ENCODE results near the gene DDX49. TPM values are rescaled to one million over a fixed set of nuclear protein-coding genes. Genes with fewer than 3 reads are reported as not detected.

Gene DDX49
- total RNA-seq, 4 donors from 2014 or later: 47.0 to 80.7 (median 60.6) TPM

GRCh38 chr19:18879579-18880373, 39.7 kb upstream of the DDX49 start:
- H3K4me3 ChIP-seq: no peak overlapping the region
- TF ChIP-seq, protein P1, sequence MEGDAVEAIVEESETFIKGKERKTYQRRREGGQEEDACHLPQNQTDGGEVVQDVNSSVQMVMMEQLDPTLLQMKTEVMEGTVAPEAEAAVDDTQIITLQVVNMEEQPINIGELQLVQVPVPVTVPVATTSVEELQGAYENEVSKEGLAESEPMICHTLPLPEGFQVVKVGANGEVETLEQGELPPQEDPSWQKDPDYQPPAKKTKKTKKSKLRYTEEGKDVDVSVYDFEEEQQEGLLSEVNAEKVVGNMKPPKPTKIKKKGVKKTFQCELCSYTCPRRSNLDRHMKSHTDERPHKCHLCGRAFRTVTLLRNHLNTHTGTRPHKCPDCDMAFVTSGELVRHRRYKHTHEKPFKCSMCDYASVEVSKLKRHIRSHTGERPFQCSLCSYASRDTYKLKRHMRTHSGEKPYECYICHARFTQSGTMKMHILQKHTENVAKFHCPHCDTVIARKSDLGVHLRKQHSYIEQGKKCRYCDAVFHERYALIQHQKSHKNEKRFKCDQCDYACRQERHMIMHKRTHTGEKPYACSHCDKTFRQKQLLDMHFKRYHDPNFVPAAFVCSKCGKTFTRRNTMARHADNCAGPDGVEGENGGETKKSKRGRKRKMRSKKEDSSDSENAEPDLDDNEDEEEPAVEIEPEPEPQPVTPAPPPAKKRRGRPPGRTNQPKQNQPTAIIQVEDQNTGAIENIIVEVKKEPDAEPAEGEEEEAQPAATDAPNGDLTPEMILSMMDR (IDR thresholded peaks at IDR 0.05): no peak
- no peak for TF ChIP-seq POLR2A (IDR thresholded peaks at IDR 0.05)
- WGBS, 2 donors: 51 to 65% methylated on average over 8 to 13 of the region's 13 CpGs
- H3K27ac ChIP-seq: no peak overlapping the region
- intact Hi-C loops (cut with DNase I): no loop called here
- H3K4me1 ChIP-seq: peaks cover 0 to 5% (median 0%) of the 10 kb centered on the region in 3 donors
- H3K27me3 ChIP-seq: no peaks in the 10 kb centered on the region
- no peaks in the 10 kb centered on the region for H3K9me3 ChIP-seq
- no peaks in the 10 kb centered on the region for H3K36me3 ChIP-seq
- no peak for DNase-seq

DNA sequence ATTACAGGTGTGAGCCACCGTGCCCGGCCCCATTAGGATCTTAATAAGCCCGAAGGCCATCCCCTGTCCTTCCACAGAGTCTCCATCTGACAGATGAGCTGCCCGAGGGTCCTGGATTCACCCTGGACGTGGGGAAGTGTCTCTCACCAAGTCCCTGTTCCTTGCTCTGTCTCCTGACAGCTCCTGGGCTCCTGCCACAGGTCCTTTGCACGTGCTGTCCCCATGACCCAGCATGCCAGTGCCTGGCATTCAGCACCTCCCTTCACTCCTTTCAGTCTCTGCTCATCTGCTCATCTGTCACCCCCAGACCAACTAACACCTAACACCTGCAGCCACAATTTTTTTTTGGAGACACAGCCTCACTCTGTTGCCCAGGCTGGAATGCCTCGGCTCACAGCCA, 38.0 kb upstream of the DDX49 start:
- H3K27ac ChIP-seq: no peak overlapping the region
- H3K27me3 ChIP-seq: no peaks in the 10 kb centered on the region
- H3K36me3 ChIP-seq: no peaks in the 10 kb centered on the region
- DNase-seq: no peak
- H3K4me3 ChIP-seq: no peak overlapping the region
- WGBS, 2 donors: 81 to 90% methylated on average over 6 to 7 of the region's 7 CpGs
- H3K9me3 ChIP-seq: no peaks in the 10 kb centered on the region
- peaks cover 0 to 5% (median 0%) of the 10 kb centered on the region in 3 donors for H3K4me1 ChIP-seq
- TF ChIP-seq, protein P1 (IDR thresholded peaks at IDR 0.05): no peak
- TF ChIP-seq POLR2A (IDR thresholded peaks at IDR 0.05): no peak
- intact Hi-C loops (cut with DNase I): no loop called here

GRCh38 chr19:18883526-18884304, 35.8 kb upstream of the DDX49 start:
- no peaks in the 10 kb centered on the region for H3K27me3 ChIP-seq
- WGBS, 2 donors: 61 to 74% methylated on average over 18 to 23 of the region's 30 CpGs
- intact Hi-C loops (cut with DNase I): no loop called here
- no peak overlapping the region for H3K27ac ChIP-seq
- DNase-seq: no peak
- H3K9me3 ChIP-seq: no peaks in the 10 kb centered on the region
- peaks cover 0 to 5% (median 0%) of the 10 kb centered on the region in 3 donors for H3K4me1 ChIP-seq
- no peaks in the 10 kb centered on the region for H3K36me3 ChIP-seq
- no peak for TF ChIP-seq POLR2A (IDR thresholded peaks at IDR 0.05)
- TF ChIP-seq, protein P1 (IDR thresholded peaks at IDR 0.05): no peak
- no peak overlapping the region for H3K4me3 ChIP-seq

- Histone ChIP-seq H3K36me3 (no peaks in the 10 kb centered on the region), H3K4me1 (peaks cover 0 to 5% (median 0%) of the 10 kb centered on the region in 3 donors), H3K27me3 (peaks cover 0 to 3% (median 0%) of the 10 kb centered on the region in 4 donors), H3K9me3 (no peaks in the 10 kb centered on the region), H3K4me3 (no peak overlapping the region), H3K27ac (no peak overlapping the region)
- DNase-seq: no peak
- WGBS, 2 donors: 88 to 89% methylated on average over 3 of the region's 4 CpGs
- intact Hi-C loops (cut with DNase I): no loop called here
- TF ChIP-seq, protein P1 (IDR thresholded peaks at IDR 0.05): no peak
Observed at GRCh38 chr19:18886972-18887371, 32.5 kb upstream of the DDX49 start.
